Tibial artery (tissue), 4 donors: ENCODE results near the gene TCEA3.

Experiments used
- DNase-seq, 2 donors: peaks; one replicate each; pipeline ENCODE4 v3.0.0-alpha.2; 2019
- H3K27ac ChIP-seq, 2 donors: fragments of 200-600 bp; sonication (generic) in 1 of 2; 1 replicate in 1 of 2; 2 replicates in 1 of 2; pipeline ENCODE4 v1.5.1; 2018 to 2019; ENCODE audit warnings: mild to moderate bottlenecking in 1 of 2
- H3K27me3 ChIP-seq, 2 donors: fragments of 200-600 bp; sonication (generic) in 1 of 2; one replicate each; pipeline versions ENCODE4 v1.5.1 to v1.6.0; 2016 to 2019
- H3K36me3 ChIP-seq, 3 donors: fragments of 200-600 bp; sonication (generic) in 2 of 3; one replicate each; pipeline ENCODE4 v1.5.1; 2016 to 2019; ENCODE audit warnings: mild to moderate bottlenecking in 2 of 3
- H3K4me1 ChIP-seq, 4 donors: fragments of 200-600 bp; sonication (generic) in 2 of 4; 1 replicate in 3 of 4; 2 replicates in 1 of 4; pipeline ENCODE4 v1.5.1; 2016 to 2019
- H3K4me3 ChIP-seq, 2 donors: fragments of 200-600 bp; sonication (generic) in 1 of 2; 1 replicate in 1 of 2; 2 replicates in 1 of 2; pipeline ENCODE4 v1.5.1; 2018 to 2019; ENCODE audit warnings: mild to moderate bottlenecking in 2 of 2
- H3K9me3 ChIP-seq, 3 donors: fragments of 200-600 bp; sonication (generic) in 1 of 3; one replicate each; pipeline ENCODE4 v1.5.1; 2016 to 2019
- intact Hi-C: fragments of 100-400 bp; cut with DNase I; formaldehyde crosslinking; loops from one replicate; pipeline ENCODE4 v1.15.0; 2023; ENCODE audit warnings: low total_unique reads
- TF ChIP-seq, protein P1 (sequence below), 2 experiments: fragments of 200-600 bp in 1 of 2; fragments of 450-650 bp in 1 of 2; IDR thresholded peaks; one replicate each; pipeline ENCODE4 v1.5.1; 2017 to 2019; ENCODE audit warnings: antibody characterized with exemption in 2 of 2, mild to moderate bottlenecking in 1 of 2, moderate library complexity in 1 of 2

The TCEA3 gene

DNA sequence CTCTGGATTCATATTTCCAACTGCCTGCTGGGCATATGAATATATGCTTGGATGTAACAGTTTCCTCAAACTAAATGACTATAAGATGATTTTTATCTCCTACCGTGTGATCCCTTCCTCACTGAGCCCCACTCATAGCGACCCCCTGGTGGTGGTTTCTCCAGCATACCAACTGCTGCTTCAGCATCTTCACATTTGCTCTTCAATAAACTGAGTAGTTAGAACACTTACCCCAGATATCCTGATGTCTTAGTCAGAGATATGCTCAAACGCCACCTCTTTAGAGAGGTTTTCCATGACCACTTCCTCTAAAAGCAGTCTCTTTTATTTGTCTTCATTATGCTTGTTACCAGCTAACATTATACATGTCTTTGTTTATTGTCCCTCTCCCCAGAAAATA lies 70.3 kb downstream of the TCEA3 start:
- Histone ChIP-seq H3K4me3 (no peak overlapping the region), H3K9me3 (peaks cover 0 to under 1% (median 0%) of the 10 kb centered on the region in 3 donors), H3K27me3 (no peaks in the 10 kb centered on the region), H3K36me3 (peaks cover 2 to 9% (median 6%) of the 10 kb centered on the region in 3 donors), H3K4me1 (peaks cover 0 to 21% (median 1%) of the 10 kb centered on the region in 4 donors), H3K27ac (no peak overlapping the region)
- DNase-seq, result no peak
- intact Hi-C loops, result no loop called here
- TF ChIP-seq, protein P1, sequence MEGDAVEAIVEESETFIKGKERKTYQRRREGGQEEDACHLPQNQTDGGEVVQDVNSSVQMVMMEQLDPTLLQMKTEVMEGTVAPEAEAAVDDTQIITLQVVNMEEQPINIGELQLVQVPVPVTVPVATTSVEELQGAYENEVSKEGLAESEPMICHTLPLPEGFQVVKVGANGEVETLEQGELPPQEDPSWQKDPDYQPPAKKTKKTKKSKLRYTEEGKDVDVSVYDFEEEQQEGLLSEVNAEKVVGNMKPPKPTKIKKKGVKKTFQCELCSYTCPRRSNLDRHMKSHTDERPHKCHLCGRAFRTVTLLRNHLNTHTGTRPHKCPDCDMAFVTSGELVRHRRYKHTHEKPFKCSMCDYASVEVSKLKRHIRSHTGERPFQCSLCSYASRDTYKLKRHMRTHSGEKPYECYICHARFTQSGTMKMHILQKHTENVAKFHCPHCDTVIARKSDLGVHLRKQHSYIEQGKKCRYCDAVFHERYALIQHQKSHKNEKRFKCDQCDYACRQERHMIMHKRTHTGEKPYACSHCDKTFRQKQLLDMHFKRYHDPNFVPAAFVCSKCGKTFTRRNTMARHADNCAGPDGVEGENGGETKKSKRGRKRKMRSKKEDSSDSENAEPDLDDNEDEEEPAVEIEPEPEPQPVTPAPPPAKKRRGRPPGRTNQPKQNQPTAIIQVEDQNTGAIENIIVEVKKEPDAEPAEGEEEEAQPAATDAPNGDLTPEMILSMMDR (IDR thresholded peaks at IDR 0.05), result no peak

DNA sequence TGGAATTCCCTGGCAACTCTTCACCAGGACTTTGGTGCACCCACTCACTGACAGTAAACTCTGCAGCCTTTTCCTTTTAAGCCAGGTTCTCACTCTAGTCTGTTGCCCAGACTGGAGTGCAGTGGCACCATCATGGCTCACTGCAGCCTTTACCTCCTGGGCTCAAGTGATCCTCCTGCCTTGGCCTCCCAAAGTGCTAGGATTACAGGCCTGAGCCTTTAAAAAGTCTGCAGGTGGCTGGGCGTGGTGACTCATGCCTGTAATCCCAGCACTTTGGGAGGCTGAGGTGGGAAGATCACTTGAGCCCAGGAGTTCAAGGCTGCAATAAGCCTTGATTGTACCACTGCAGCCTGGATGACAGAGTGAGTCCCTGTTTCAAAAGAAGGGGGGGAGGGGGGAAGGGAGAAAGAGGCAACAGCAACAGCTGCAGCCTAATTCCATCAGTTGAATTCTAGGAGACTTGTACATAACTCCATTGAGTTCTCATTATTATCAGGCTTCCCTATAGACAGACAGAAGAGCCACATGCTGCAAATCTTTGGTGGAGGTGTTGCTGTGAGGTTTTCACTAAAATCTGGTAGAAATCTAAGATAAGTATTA lies 72.4 kb downstream of the TCEA3 start:
- H3K4me1 ChIP-seq, result peaks cover 0 to 3% (median under 1%) of the 10 kb centered on the region in 4 donors
- intact Hi-C loops, result no loop called here
- no peaks in the 10 kb centered on the region for H3K27me3 ChIP-seq
- H3K27ac ChIP-seq, result no peak overlapping the region
- DNase-seq, result no peak
- H3K36me3 ChIP-seq, result no peaks in the 10 kb centered on the region
- no peaks in the 10 kb centered on the region for H3K9me3 ChIP-seq
- no peak overlapping the region for H3K4me3 ChIP-seq
- TF ChIP-seq, protein P1 (IDR thresholded peaks at IDR 0.05), result no peak

DNA sequence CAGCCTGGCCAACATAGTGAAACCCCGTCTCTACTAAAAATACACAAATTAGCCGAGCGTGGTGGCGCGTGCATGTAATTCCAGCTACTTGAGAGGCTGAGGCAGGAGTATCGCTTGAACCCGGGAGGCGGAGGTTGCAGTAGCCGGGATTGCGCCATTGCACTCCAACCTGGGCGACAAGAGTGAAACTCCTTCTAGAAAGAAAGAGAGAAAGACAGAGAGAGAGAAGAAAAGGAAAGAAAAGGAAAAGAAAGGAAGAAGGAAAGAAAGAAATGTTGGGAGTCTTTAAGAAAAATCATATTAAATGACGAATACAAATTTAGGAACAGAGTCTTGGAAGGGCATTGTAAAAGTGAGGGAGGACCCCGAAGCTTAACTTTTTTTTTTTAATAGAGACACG lies 78.6 kb downstream of the TCEA3 start:
- no peaks in the 10 kb centered on the region for H3K9me3 ChIP-seq
- H3K4me3 ChIP-seq, result no peak overlapping the region
- intact Hi-C loops, result loop anchor here (2.0 to 10.0 kb wide), 2 partner anchors 23 to 59 kb away; partner anchors contain the start of gene ZNF436
- H3K36me3 ChIP-seq, result no peaks in the 10 kb centered on the region
- H3K4me1 ChIP-seq, result peaks cover 0 to 27% (median 19%) of the 10 kb centered on the region in 4 donors
- no peak overlapping the region for H3K27ac ChIP-seq
- TF ChIP-seq, protein P1 (IDR thresholded peaks at IDR 0.05), result no peak
- no peak for DNase-seq
- H3K27me3 ChIP-seq, result no peaks in the 10 kb centered on the region

- H3K27ac ChIP-seq, result peak overlapping the region; percentile 95 to 98
- peaks cover 0 to 36% (median 28%) of the 10 kb centered on the region in 4 donors for H3K4me1 ChIP-seq
- DNase-seq, result no peak
- intact Hi-C loops, result loop anchor here (2.0 to 10.0 kb wide), 2 partner anchors 24 to 60 kb away; partner anchors contain the start of gene ZNF436
- no peaks in the 10 kb centered on the region for H3K27me3 ChIP-seq
- peak overlapping the region; percentile 80 to 89 for H3K4me3 ChIP-seq
- H3K36me3 ChIP-seq, result no peaks in the 10 kb centered on the region
- TF ChIP-seq, protein P1 (IDR thresholded peaks at IDR 0.05), result no peak
- H3K9me3 ChIP-seq, result no peaks in the 10 kb centered on the region
Observed at GRCh38 chr1:23344987-23345472, 79.5 kb downstream of the TCEA3 start.

- Histone ChIP-seq H3K4me1 (peaks cover 0 to 43% (median 29%) of the 10 kb centered on the region in 4 donors), H3K36me3 (no peaks in the 10 kb centered on the region), H3K9me3 (no peaks in the 10 kb centered on the region), H3K27ac (peak within 1 kb of the TSS; percentile 95 to 98), H3K4me3 (peak within 1 kb of the TSS; percentile 80 to 89), H3K27me3 (no peaks in the 10 kb centered on the region)
- DNase-seq, result peak; percentile 99 to 100
- TF ChIP-seq, protein P1 (IDR thresholded peaks at IDR 0.05), result peak in 1 of 2 experiments; percentile 10
- intact Hi-C loops, result loop anchor here (2.0 to 10.0 kb wide), 2 partner anchors 24 to 60 kb away; partner anchors contain the start of gene ZNF436
Observed at GRCh38 chr1:23344111-23344986, 80.2 kb downstream of the TCEA3 start, which contains the start of gene HNRNPR. Gene HNRNPR, minus strand, starts transcription at chr1:23344284. Its CDS starts 3,276 bp downstream, at chr1:23341008.
